ENCODE data around the gene CATSPERE. TPM values are rescaled to one million over a fixed set of nuclear protein-coding genes. Genes with fewer than 3 reads are reported as not detected.
A peak's percentile ranks its signal among the peaks of the same experiment; 100 is the strongest.

The CATSPERE gene
- total and polyA plus RNA-seq, 2 donors, result 0.38 to 5.5 TPM

GRCh38 chr1:244640917-244641316 is 179.8 kb downstream of the CATSPERE start:
- H3K27ac ChIP-seq (ENCODE audit: low read depth), result no peak overlapping the region
- no peak for DNase-seq (ENCODE audit: extremely low spot score)
- 87% methylated on average over 6 of the region's 6 CpGs for WGBS
- H3K4me1 ChIP-seq (ENCODE audit: insufficient read depth), result no peaks in the 10 kb centered on the region
- no peaks in the 10 kb centered on the region for H3K36me3 ChIP-seq (ENCODE audit: insufficient read depth)
- no peak overlapping the region for H3K4me3 ChIP-seq (ENCODE audit: low read depth, low read length)

- H3K36me3 ChIP-seq (ENCODE audit: insufficient read depth), result no peaks in the 10 kb centered on the region
- no peaks in the 10 kb centered on the region for H3K4me1 ChIP-seq (ENCODE audit: insufficient read depth)
- WGBS, result 84% methylated on average over 16 of the region's 16 CpGs
- no peak for DNase-seq (ENCODE audit: extremely low spot score)
- H3K27ac ChIP-seq (ENCODE audit: low read depth), result no peak overlapping the region
- H3K4me3 ChIP-seq (ENCODE audit: low read depth, low read length), result no peak overlapping the region
Measured at GRCh38 chr1:244642526-244642925, 181.5 kb downstream of the CATSPERE start.

DNA sequence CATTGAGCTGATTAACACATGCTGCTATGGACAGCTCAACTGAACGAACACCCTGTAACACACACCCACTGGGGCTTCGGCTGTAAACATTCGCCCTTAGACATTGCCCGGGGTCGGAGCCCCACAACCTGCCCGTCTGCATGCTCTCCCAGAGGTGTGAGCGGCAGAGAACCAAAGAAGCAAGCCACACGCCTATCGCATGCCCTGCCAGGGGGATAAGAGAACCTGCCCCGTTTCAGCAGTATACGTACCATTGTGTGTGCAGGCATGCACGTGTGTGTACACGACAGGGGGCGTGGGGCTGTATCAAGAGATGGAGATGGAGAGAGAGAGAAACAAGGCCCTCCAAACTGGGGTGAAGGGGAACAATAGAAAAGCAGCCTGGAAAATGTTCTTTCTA is 181.9 kb downstream of the CATSPERE start:
- no peak for DNase-seq (ENCODE audit: extremely low spot score)
- 92% methylated on average over 14 of the region's 14 CpGs for WGBS
- no peaks in the 10 kb centered on the region for H3K4me1 ChIP-seq (ENCODE audit: insufficient read depth)
- H3K36me3 ChIP-seq (ENCODE audit: insufficient read depth), result no peaks in the 10 kb centered on the region
- H3K27ac ChIP-seq (ENCODE audit: low read depth), result no peak overlapping the region
- no peak overlapping the region for H3K4me3 ChIP-seq (ENCODE audit: low read depth, low read length)

DNA sequence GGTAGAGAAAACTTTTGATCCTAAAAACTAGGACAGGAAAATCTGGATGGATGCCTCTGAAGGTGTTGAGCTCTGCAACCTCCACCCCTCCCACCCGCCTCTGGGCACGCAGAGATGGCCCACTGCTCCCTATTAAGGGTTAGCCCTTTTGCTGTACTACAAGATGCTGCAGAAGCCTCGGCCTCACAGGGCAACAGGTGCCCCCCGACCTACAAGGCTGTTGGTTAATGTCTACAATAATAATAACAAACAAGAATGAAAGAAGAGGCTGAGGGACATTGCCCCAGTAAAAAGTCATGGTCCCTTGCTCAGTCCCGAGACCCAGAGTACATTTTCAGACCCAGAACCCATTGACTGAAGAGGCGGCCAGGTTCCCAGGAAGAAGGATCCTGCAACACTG is 184.3 kb downstream of the CATSPERE start:
- H3K4me1 ChIP-seq (ENCODE audit: insufficient read depth), result no peaks in the 10 kb centered on the region
- no peaks in the 10 kb centered on the region for H3K36me3 ChIP-seq (ENCODE audit: insufficient read depth)
- 76% methylated on average over 6 of the region's 6 CpGs for WGBS
- no peak overlapping the region for H3K4me3 ChIP-seq (ENCODE audit: low read depth, low read length)
- DNase-seq (ENCODE audit: extremely low spot score), result no peak
- no peak overlapping the region for H3K27ac ChIP-seq (ENCODE audit: low read depth)

- H3K4me3 ChIP-seq (ENCODE audit: low read depth, low read length), result no peak overlapping the region
- no peak for DNase-seq (ENCODE audit: extremely low spot score)
- H3K36me3 ChIP-seq (ENCODE audit: insufficient read depth), result no peaks in the 10 kb centered on the region
- H3K27ac ChIP-seq (ENCODE audit: low read depth), result no peak overlapping the region
- no peaks in the 10 kb centered on the region for H3K4me1 ChIP-seq (ENCODE audit: insufficient read depth)
- WGBS, result 74% methylated on average over 6 of the region's 6 CpGs
Measured at GRCh38 chr1:244645890-244646289, 184.8 kb downstream of the CATSPERE start.

DNA sequence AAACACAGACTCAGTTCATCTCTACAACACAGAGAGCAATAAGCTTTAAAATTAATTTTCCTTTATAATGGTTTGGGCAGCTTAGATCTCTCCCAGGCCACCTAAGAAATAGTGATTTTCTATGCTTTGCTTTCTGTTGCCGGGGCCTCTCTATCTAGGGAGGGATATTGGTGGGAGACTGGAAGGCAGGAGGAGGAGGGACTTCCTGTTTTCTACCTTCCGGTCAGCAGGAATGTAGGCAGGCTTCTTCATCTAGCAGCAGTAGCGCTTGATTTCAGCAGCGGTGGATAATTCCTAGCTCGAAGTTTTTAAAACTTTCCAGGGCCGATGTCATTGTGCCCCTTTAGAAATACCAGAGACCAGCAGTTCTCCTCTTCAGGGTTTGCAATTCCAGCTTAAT is 186.7 kb downstream of the CATSPERE start:
- Histone ChIP-seq H3K27ac (ENCODE audit: low read depth) (no peak overlapping the region), H3K36me3 (ENCODE audit: insufficient read depth) (no peaks in the 10 kb centered on the region), H3K4me3 (ENCODE audit: low read depth, low read length) (no peak overlapping the region), H3K4me1 (ENCODE audit: insufficient read depth) (no peaks in the 10 kb centered on the region)
- WGBS, result 77% methylated on average over 6 of the region's 6 CpGs
- DNase-seq (ENCODE audit: extremely low spot score), result no peak

DNA sequence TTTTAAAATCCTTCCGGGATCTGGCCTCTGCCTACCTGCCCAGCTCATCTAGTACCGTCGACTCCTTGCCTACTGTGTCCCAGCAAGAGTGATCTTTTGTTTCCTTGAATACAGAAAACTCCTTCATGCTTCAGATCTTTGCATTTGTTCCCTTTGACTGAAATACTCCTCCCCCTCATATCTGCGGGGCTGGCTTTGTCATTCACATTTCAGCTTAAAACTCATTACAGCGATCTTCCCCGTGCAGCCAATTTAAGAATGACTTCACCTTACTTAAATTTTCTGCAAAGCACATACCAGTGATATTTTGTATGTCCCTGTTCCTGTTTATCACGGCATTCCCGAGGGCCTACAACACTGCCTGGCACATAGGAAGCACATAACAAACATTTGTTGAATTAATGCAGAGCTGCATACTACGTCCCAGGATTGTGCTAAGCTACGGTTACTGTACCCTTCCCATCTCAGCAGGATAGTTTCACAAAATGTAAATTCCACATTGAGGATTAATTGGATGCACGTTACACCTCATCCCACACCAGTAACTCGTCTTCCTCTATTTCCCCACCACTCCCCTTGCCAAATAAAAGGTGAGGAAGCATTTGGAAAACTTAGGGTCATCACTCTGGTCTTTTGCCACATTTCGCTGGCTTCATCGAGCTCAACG is 191.0 kb downstream of the CATSPERE start:
- Histone ChIP-seq H3K27ac (ENCODE audit: low read depth) (peak overlapping the region; percentile 0), H3K4me1 (ENCODE audit: insufficient read depth) (no peaks in the 10 kb centered on the region), H3K4me3 (ENCODE audit: low read depth, low read length) (peak overlapping the region; percentile 29), H3K36me3 (ENCODE audit: insufficient read depth) (no peaks in the 10 kb centered on the region)
- WGBS, result 35% methylated on average over 15 of the region's 15 CpGs
- no peak for DNase-seq (ENCODE audit: extremely low spot score)

DNA sequence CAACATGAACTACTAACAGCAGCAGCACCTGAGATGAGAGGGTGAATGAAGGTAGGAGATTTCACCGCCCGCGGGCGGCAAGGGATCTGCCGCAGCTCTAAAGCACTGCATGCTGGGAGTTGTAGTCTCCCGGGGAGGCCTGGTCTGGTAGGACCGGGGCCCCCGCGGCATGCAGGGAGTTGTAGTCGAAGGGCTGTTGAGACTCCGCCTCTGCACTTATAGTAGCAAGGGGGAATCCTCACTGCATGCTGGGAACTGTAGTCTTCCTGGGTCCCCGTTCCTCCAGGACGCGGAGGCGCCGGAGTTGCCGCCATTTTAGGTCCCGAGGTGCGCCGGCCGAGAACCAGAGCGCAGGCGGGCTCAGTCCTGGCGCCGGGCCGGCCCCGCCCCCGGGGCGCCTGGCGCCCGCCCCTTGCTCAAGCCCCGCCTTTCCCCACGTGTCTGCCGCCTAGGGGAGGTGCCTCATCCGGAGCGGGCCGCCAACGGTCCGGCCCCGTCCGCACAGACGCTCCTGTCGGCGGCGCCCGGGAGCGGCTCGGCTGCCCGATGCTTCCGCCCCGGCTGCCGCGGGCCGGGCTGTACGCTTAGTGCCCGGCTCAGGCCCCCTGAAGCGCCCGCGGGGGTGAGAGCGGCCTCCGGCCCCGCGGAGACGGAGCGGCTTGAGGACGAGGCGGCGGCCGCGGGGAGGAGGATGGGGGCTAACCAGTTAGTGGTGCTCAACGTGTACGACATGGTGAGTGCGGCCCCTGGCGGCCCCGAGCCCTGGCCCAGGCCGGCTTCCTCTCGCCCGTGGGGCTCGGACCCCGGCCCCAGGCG is 191.8 kb downstream of the CATSPERE start, which contains the start of gene DESI2:
Gene DESI2 (plus strand): TSS at position 504 of the 816 bp plus-strand sequence. CDS start 188 bp downstream, at position 692.
- peak within 1 kb of the TSS; percentile 75 for H3K27ac ChIP-seq (ENCODE audit: low read depth)
- peaks cover 2% of the 10 kb centered on the region for H3K4me1 ChIP-seq (ENCODE audit: insufficient read depth)
- peak; percentile 97 for DNase-seq (ENCODE audit: extremely low spot score)
- no peaks in the 10 kb centered on the region for H3K36me3 ChIP-seq (ENCODE audit: insufficient read depth)
- under 1% methylated on average over 81 of the region's 81 CpGs for WGBS
- peak within 1 kb of the TSS; percentile 69 for H3K4me3 ChIP-seq (ENCODE audit: low read depth, low read length)

- Histone ChIP-seq H3K4me1 (ENCODE audit: insufficient read depth) (peaks cover 2% of the 10 kb centered on the region), H3K27ac (ENCODE audit: low read depth) (peak overlapping the region; percentile 75), H3K36me3 (ENCODE audit: insufficient read depth) (no peaks in the 10 kb centered on the region), H3K4me3 (ENCODE audit: low read depth, low read length) (peak overlapping the region; percentile 69)
- WGBS, result under 1% methylated on average over 34 of the region's 34 CpGs
- no peak for DNase-seq (ENCODE audit: extremely low spot score)
Measured at GRCh38 chr1:244653439-244654107, 192.5 kb downstream of the CATSPERE start.

GRCh38 chr1:244654108-244655038 is 193.3 kb downstream of the CATSPERE start:
- 10% methylated on average over 8 of the region's 8 CpGs for WGBS
- peak overlapping the region; percentile 69 for H3K4me3 ChIP-seq (ENCODE audit: low read depth, low read length)
- no peaks in the 10 kb centered on the region for H3K36me3 ChIP-seq (ENCODE audit: insufficient read depth)
- no peak overlapping the region for H3K27ac ChIP-seq (ENCODE audit: low read depth)
- peaks cover 2% of the 10 kb centered on the region for H3K4me1 ChIP-seq (ENCODE audit: insufficient read depth)
- no peak for DNase-seq (ENCODE audit: extremely low spot score)

- Histone ChIP-seq H3K36me3 (ENCODE audit: insufficient read depth) (no peaks in the 10 kb centered on the region), H3K4me3 (ENCODE audit: low read depth, low read length) (no peak overlapping the region), H3K4me1 (ENCODE audit: insufficient read depth) (peaks cover 2% of the 10 kb centered on the region), H3K27ac (ENCODE audit: low read depth) (no peak overlapping the region)
- DNase-seq (ENCODE audit: extremely low spot score), result no peak
- WGBS, result 84% methylated on average over 1 of the region's 1 CpG
Measured at GRCh38 chr1:244655186-244655585, 194.1 kb downstream of the CATSPERE start.

- H3K4me1 ChIP-seq (ENCODE audit: insufficient read depth), result peaks cover 3% of the 10 kb centered on the region
- no peaks in the 10 kb centered on the region for H3K36me3 ChIP-seq (ENCODE audit: insufficient read depth)
- H3K27ac ChIP-seq (ENCODE audit: low read depth), result no peak overlapping the region
- H3K4me3 ChIP-seq (ENCODE audit: low read depth, low read length), result no peak overlapping the region
- 47% methylated on average over 3 of the region's 3 CpGs for WGBS
- no peak for DNase-seq (ENCODE audit: extremely low spot score)
Measured at GRCh38 chr1:244657421-244657820, 196.3 kb downstream of the CATSPERE start.

DNA sequence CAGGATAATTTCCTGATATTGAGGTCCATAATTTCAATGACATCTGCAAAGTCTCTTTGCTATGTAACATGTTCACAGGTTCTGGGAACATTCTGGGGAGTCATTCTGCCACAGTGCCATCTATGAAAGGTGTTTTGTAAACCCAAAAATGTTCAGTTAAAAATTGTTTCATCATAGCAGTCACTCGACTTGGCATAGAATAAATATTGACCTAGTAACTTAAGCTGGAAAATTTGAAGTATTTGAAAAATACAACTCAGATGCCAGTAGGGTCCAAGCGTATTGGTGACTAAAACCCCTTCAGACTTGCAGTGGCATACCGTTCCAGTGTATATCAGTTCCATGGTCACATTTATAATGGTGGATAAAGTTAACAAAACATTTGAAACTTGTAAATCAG is 198.6 kb downstream of the CATSPERE start:
- H3K4me1 ChIP-seq (ENCODE audit: insufficient read depth), result peaks cover 3% of the 10 kb centered on the region
- DNase-seq (ENCODE audit: extremely low spot score), result no peak
- no peak overlapping the region for H3K4me3 ChIP-seq (ENCODE audit: low read depth, low read length)
- H3K27ac ChIP-seq (ENCODE audit: low read depth), result no peak overlapping the region
- no peaks in the 10 kb centered on the region for H3K36me3 ChIP-seq (ENCODE audit: insufficient read depth)
- WGBS, result 50% methylated on average over 3 of the region's 3 CpGs
